LNCAP (cell line): ENCODE results near the gene C11orf58.

Source experiments
- TF ChIP-seq, protein P1 (sequence below): fragments of 450-650 bp; IDR thresholded peaks from 2 replicates; pipeline ENCODE4 v1.5.1; 2017; ENCODE audit warnings: mild to moderate bottlenecking

The C11orf58 gene

DNA sequence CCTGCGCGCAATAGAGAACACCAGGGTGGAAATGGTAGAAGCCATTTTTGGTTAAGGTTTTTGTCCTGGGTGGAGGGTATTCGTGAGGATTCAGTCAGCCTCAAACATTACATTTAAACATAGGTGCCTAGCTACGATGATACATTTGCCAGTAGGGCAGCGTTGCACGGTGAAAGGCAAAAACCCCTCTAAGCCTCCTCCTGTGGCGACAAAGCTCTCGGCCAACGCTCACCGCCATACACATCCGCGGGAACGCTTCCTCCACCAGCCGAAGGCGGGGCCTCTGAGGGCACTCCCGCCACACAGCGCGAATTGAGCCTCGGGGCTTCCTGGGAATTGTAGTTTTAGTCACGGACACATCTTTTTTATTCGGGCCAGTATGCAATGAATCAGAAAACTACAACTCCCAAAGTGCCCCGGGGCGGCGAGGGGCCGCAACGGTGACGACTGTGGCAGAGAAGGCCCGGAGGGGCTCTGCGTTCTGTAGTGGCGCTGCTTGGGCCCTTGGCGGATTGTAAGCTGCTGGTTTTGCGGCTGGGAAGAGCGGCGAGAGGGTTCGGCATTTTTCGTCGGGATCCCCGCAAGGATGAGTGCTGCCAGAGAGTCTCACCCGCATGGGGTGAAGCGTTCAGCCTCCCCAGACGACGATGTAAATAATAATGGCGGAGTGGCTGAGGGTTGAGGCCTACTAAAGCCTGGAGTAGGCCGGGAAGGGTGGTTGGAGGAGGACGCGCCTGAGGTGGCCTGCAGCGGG is at the start of gene C11orf58:
TSS of gene C11orf58 (plus strand) at position 455 of the 754 bp plus-strand sequence. CDS start at position 587, 132 bp downstream.
- TF ChIP-seq, protein P1, sequence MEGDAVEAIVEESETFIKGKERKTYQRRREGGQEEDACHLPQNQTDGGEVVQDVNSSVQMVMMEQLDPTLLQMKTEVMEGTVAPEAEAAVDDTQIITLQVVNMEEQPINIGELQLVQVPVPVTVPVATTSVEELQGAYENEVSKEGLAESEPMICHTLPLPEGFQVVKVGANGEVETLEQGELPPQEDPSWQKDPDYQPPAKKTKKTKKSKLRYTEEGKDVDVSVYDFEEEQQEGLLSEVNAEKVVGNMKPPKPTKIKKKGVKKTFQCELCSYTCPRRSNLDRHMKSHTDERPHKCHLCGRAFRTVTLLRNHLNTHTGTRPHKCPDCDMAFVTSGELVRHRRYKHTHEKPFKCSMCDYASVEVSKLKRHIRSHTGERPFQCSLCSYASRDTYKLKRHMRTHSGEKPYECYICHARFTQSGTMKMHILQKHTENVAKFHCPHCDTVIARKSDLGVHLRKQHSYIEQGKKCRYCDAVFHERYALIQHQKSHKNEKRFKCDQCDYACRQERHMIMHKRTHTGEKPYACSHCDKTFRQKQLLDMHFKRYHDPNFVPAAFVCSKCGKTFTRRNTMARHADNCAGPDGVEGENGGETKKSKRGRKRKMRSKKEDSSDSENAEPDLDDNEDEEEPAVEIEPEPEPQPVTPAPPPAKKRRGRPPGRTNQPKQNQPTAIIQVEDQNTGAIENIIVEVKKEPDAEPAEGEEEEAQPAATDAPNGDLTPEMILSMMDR = no peak

DNA sequence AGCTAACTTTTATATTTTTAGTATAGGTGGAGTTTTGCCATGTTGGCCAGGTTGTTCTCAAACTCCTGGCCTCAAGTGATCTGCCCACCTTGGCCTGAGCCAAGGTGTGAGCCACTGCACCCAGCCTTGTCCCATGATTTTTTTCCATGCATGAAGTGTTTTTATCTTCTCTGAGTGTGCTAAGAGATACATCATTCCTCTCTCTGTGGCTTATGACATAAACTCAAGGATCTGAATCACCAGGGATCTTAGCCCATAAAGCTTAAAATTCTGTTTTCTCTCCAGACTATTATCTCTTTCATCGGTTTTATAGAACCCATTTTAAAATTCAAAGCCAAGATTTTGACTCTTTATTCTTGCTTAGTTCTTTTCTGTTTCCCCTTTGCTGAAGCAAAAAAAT is 48.4 kb upstream of the C11orf58 start:
- TF ChIP-seq, protein P1 = no peak

DNA sequence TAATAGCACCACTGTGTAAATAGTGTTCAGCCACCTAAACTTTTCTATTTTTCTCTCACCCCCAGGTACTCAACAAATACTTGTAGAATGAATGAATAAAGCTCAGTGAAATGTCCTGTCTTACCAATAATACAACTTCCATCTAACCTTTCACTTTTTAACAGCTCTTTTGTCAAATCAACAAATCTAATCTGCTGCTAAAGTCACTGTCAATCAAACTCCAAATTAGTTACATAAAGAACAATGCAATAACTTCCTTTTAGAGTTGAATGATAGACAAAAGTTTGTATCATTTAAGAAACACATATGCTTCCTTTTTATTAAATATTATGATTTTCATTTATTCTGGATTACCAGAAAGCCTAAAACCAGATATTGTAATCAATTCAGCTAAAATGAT is 34.7 kb upstream of the C11orf58 start:
- TF ChIP-seq, protein P1 = no peak

DNA sequence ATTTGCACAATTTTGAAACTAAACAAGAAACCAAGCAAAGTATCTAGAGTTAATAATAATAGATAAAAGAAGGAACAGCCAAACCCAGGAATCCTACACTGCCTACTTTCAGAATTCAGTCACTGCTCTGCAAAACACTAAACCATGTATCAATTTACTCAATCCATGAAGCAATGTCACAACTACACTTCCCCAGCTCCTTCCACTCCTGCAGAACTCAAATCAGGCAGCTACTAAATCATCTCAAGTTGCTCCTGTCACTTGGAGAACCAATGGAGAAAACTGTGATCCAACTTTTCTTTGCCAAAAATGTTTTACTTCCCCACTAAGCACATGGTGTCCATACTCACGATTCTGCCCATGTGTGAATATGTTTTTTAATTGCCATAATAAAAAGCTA is 24.9 kb upstream of the C11orf58 start:
- TF ChIP-seq, protein P1 = no peak

DNA sequence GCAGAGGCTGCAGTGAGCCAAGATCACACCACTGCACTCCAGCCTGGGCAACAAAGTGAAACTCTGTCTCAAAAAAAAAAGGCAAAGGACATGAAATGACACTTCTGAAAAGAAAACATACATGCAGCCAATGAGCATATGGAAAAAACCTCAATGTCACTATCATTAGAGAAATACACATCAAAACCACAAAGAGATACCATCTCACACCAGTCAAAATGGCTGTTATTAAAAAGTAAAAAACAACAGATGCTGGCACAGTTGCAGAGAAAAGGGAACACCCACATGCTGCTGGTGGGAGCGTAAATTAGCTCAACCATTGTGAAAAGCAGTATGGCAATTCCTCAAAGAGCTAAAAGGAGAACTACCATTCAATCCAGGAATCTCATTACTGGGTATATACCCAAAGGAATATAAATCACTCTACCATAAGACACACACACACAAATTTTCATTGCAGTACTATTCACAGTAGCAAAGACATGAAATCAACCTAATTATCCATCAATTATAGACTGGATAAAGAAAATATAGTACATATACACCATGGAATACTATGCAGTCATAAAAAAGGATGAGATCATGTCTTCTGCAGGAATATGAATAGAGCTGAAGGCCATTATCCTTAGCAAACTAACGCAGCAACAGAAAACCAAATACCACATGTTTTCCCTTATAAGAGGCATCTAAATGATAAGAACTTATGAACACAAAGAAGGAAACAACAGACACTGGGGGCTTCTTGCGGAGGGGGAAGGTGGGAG is 15.7 kb upstream of the C11orf58 start:
- TF ChIP-seq, protein P1 = no peak

DNA sequence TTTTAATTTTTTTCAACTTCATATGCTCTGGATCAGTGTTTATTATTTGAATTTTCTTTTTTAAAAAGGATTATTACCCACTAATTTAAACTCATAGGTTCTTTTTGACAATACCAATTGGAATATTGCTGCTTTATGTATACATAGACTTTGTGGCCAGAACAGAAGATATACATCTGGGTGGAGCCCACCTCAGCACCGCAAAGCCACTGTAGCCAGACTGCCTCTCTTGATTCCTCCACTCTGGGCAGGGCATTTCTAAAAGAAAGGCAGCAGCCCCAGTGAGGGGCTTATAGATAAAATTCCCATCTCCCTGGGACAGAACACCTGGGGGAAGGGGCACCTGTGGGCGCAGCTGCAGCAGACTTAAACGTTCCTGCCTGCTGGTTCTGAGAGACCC is 10.6 kb upstream of the C11orf58 start:
- TF ChIP-seq, protein P1 = no peak

DNA sequence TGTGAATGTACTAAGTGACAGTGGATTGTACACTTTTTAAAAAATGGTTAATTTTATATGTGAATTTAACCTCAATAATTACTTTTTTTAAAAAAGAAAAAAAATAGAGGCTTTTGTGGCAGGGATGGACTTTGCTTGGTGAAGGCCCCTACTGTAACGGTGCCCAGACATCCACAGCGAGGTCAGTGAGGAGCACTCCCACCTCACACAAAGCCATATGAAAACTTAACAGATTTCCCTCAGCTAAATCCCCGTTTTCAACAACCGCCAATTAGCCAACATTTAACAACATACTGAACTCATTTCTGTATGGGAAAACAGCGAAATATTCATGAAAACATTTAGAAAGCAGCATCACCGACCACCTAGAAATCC is 642 bp upstream of the C11orf58 start:
- TF ChIP-seq, protein P1 = no peak
